ENCODE measurements around the gene SLC12A3. TPM values are rescaled to one million over a fixed set of nuclear protein-coding genes. Genes with fewer than 3 reads are reported as not detected.

SLC12A3 gene
- total and polyA plus RNA-seq, 12 donors: 0.03 to 0.06 TPM; not detected in 10

- WGBS, 4 donors: 92 to 100% (median 96%) methylated on average over 2 of the region's 2 CpGs
- Histone ChIP-seq H3K27ac (no peak overlapping the region), H3K36me3 (replicated peaks in 1 of 2) (peaks cover 0 to 52% of the 10 kb centered on the region in 2 donors), H3K27me3 (no peaks in the 10 kb centered on the region), H3K4me3 (no peak overlapping the region), H3K9me3 (replicated peaks in 1 of 3) (no peaks in the 10 kb centered on the region), H3K4me1 (replicated peaks in 1 of 2) (no peaks in the 10 kb centered on the region)
- intact Hi-C loops (cut with DNase I): no loop called here
- TF ChIP-seq CTCF (IDR thresholded peaks at IDR 0.05) (no peak), POLR2A (IDR thresholded peaks at IDR 0.05) (no peak)
- peak in 1 of 7 donors; percentile 63 for DNase-seq
These were observed 23.8 kb upstream of the SLC12A3 start for GRCh38 chr16:56841233-56841632.

- Histone ChIP-seq H3K9me3 (replicated peaks in 1 of 3) (no peaks in the 10 kb centered on the region), H3K27me3 (no peaks in the 10 kb centered on the region), H3K4me1 (replicated peaks in 1 of 2) (no peaks in the 10 kb centered on the region), H3K27ac (no peak overlapping the region), H3K4me3 (no peak overlapping the region), H3K36me3 (replicated peaks in 1 of 2) (peaks cover 0 to 48% of the 10 kb centered on the region in 2 donors)
- TF ChIP-seq CTCF (IDR thresholded peaks at IDR 0.05) (no peak), POLR2A (IDR thresholded peaks at IDR 0.05) (no peak)
- no peak for DNase-seq
- WGBS, 4 donors: 92 to 95% (median 95%) methylated on average over 10 of the region's 10 CpGs
- intact Hi-C loops (cut with DNase I): no loop called here
These were observed 23.3 kb upstream of the SLC12A3 start for GRCh38 chr16:56841659-56842058.

GRCh38 chr16:56842133-56842532 is 22.9 kb upstream of the SLC12A3 start:
- no peaks in the 10 kb centered on the region for H3K4me1 ChIP-seq (replicated peaks in 1 of 2)
- no peaks in the 10 kb centered on the region for H3K9me3 ChIP-seq (replicated peaks in 1 of 3)
- H3K27ac ChIP-seq: no peak overlapping the region
- H3K36me3 ChIP-seq (replicated peaks in 1 of 2): peaks cover 0 to 43% of the 10 kb centered on the region in 2 donors
- DNase-seq: peak in 1 of 7 donors; percentile 38
- no peak overlapping the region for H3K4me3 ChIP-seq
- intact Hi-C loops (cut with DNase I): no loop called here
- H3K27me3 ChIP-seq: no peaks in the 10 kb centered on the region
- TF ChIP-seq POLR2A (IDR thresholded peaks at IDR 0.05) (no peak), CTCF (IDR thresholded peaks at IDR 0.05) (no peak)

GRCh38 chr16:56844056-56844455 is 21.0 kb upstream of the SLC12A3 start:
- Histone ChIP-seq H3K27ac (no peak overlapping the region), H3K27me3 (no peaks in the 10 kb centered on the region), H3K36me3 (replicated peaks in 1 of 2) (peaks cover 0 to 28% of the 10 kb centered on the region in 2 donors), H3K4me1 (replicated peaks in 1 of 2) (peaks cover 4 to 14% of the 10 kb centered on the region in 2 donors), H3K9me3 (replicated peaks in 1 of 3) (no peaks in the 10 kb centered on the region), H3K4me3 (no peak overlapping the region)
- TF ChIP-seq POLR2A (IDR thresholded peaks at IDR 0.05) (no peak), CTCF (IDR thresholded peaks at IDR 0.05) (no peak)
- peak in 1 of 7 donors; percentile 35 for DNase-seq
- intact Hi-C loops (cut with DNase I): no loop called here
- 92 to 96% (median 94%) methylated on average over 6 of the region's 6 CpGs for WGBS, 4 donors

Data from adrenal gland (tissue), 12 donors.